ENCODE measurements around the gene GPS1.

The GPS1 gene

GRCh38 chr17:82103553-82104451 lies 52.1 kb downstream of the GPS1 start:
- DNase-seq (ENCODE audit: low spot score), result no peak

GRCh38 chr17:82104797-82105416 lies 53.2 kb downstream of the GPS1 start:
- no peak for DNase-seq (ENCODE audit: low spot score)

GRCh38 chr17:82105417-82105881 lies 53.8 kb downstream of the GPS1 start:
- no peak for DNase-seq (ENCODE audit: low spot score)

GRCh38 chr17:82105882-82106687 lies 54.4 kb downstream of the GPS1 start:
- DNase-seq (ENCODE audit: low spot score), result peak; percentile 63

- DNase-seq (ENCODE audit: low spot score), result no peak
Measured at GRCh38 chr17:82106688-82107305, 55.1 kb downstream of the GPS1 start.
